Left lobe of liver (tissue), 2 donors: ENCODE data around the gene ZNF526. TPM values are rescaled to one million over a fixed set of nuclear protein-coding genes. Genes with fewer than 3 reads are reported as not detected.
"Not testable (repeated sequence)": the region's sequence is repeated elsewhere in the genome, so short reads cannot be mapped to it uniquely, and the experiment has no call there.

Experiments used
- ATAC-seq: fragments of 200-7000 bp; cut with Tn5 transposase; one replicate; pipeline ENCODE4 v1.9.1; 2020; ENCODE audit warnings: mild to moderate bottlenecking, moderate library complexity
- DNase-seq: peaks from one replicate; pipeline ENCODE4 v3.0.0-alpha.2; 2020; ENCODE audit warnings: low spot score
- total RNA-seq: library from RNA; stranded (reverse); gene quantifications from one replicate; pipeline ENCODE4 v1.2.1, GENCODE V29; 2021
- donor health status: DM: no; HTN: no; CAD: no; lungs with moderate emphysema.
- donor health status: DM: no; HTN: yes; CAD: no.

ZNF526 gene
- total RNA-seq, 1 donor from 2014 or later = 5.3 TPM

DNA sequence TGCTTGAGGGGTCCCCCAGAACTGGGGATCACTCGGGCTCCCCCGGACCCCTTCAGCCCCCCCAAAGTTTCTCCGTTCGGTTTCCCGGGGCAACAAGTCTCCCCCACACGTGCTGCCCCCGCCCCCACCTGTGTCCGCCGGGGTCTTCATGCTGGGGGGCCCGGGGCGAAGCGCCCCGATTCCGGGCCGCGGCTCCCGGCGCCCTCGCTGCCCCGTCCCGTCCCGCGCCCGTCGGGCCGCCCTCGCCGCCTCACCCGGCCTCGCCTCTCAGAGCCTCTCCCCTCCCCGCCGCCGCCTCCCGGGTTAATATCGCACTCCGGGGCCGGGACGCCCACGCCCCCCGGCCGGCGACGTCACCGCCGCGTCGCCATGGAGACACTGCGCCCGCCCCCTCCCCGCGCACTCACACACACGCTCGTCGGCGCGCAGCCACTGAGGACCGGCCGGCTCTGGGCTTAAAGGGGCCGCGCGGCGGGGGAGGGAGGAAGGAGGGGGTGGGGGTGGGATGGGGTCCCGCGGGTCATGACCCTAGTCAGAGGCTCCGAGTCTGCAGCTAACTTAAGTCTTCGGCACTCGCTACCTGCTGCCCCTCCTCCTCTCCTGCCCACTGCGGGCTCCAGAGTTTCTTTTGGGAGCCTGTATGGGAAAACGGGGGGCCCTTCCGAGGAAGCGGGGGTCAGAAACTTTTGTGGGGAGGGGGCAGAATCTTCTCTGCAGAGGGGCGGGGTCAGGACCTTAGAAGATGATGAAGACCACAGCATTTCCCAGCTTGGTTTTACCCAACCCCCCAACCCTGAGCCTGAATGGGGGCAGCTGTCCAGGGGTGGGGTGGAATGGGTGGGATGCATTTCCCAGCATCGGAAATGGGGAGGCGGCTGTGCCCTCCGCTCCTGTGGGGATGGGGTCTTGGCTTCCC, 35.0 kb downstream of the ZNF526 start, which contains the start of gene ERF:
TSS of gene ERF (minus strand) at position 279 of the 916 bp plus-strand sequence. CDS start at position 150, 129 bp downstream.
- peak; percentile 97 for DNase-seq
- peak; percentile 82 for ATAC-seq

DNA sequence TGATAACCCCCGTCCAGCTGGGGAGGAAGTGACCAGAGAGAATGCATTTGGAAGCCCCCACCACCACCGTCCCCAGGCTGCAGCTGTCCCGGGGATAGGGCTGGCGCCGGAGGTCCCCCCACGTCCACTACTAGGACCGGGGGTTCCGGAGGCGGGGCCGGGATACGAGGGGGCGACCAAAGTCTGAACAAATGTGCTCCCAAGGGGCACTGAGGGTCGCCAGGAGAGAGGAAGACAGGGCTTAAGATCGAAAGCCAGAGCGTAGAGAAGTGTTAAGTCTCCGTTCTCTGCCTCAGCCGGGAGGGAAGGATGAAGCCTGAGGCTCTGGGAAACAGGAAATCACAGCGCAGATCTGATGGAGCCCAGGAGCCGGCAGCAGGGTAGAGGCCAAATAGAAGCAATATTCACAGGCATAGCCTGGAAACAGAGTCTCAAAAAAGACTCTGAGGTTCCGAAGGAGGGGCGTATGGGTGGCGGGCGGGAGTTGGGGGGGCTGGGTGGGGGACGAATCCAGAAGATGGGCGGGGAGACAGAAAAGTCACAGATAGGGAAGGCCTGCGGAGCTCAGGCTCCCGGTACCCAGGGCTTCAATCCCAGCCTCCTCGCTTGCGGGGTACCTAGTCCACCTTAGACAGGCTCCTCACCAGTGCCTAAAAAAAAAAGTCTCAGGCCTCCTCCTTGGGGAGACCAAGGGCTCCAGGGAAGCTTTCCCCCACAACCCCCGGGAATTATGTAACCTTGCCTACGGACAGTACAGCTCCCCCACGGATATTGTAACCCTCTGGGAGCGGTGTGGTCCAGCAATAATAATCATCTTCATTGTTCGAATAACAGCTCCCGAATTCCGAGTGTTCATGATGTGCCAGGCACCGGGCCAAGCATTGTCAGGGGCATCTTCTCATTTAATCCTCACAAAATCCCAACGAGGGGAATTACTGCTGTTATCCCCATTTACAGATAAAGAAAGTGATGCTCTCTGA, 35.9 kb downstream of the ZNF526 start:
- DNase-seq = no peak
- no peak for ATAC-seq

DNA sequence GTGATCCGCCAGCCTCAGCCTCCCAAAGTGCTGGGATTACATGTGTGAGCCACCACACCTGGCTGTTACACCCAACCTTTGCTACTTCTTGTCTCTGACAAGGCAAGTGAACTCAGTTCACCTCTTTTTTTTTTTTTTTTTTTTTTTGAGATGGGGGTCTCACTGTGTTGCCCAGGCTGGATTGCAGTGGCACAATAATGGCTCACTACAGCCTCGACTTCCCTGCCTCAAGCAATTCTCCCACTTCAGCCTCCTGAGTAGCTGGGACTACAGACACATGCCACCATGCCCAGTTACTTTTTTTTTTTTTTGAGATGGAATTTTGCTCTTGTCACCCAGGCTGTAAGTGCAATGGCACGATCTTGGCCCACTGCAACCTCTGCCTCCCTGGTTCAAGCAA, 37.7 kb downstream of the ZNF526 start:
- DNase-seq, ATAC-seq: not testable (repeated sequence)

DNA sequence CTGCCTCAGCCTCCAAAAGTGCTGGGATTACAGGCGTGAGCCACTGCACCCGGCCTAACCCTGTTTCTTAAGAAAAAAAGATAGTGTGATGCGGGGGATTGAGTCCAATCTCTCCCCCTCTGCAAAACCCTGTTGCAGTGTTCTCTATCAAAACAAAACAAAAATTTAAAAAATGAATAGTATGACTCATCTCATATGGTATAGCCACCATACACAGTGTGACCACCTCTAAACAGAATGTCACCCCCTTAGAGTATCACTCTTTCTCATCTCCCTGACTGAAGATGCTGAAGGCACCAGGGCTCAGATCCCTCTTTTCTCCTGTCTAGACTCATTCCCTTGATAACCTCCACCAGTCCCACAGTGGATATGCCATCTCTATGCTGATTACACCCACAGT, 41.7 kb downstream of the ZNF526 start:
- ATAC-seq (no peak), DNase-seq (no peak)

DNA sequence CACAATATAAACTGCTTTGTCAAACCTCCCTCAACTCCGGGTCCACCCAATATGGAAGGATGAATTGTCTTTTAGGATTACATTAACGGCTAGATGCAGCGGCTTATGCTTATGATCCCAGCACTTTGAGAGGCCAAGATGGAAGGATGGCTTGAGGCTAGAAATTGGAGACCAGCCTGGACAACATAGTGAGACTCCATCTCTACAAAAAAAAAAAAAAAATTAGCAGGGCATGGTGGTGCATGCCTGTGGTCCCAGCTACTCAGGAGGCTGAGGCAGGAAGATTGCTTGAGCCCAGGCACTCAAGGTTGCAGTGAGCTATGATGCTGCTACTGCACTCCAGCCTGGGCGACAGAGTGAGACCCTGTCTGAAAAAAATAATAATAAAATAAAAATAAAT, 46.0 kb downstream of the ZNF526 start:
- not testable (repeated sequence) for ATAC-seq, DNase-seq

DNA sequence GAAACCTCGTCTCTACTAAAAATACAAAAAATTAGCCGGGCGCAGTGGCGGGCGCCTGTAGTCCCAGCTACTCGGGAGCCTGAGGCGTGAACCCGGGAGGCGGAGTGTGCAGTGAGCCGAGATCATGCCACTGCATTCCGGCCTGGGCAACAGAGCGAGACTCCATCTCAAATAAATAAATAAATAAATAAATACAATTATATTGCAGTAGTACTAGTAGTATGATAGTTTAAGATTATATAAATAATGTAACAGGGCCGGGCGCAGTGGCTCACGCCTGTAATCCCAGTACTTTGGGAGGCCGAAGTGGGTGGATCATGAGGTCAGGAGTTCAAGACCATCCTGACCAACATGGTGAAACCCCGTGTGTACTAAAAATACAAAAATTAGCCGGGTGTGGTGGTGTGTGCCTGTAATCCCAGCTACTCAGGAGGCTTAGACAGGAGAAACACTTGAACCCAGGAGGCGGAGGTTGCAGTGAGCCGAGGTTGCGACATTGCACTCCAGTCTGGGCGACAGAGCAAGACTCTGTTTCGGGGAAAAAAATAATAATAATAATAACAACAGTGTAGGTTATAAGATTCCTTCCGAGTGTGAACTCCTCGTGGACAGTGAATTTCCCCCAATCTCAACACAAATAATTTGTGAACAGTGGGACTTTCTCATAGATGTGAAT, 47.0 kb downstream of the ZNF526 start:
- DNase-seq, ATAC-seq: not testable (repeated sequence)

DNA sequence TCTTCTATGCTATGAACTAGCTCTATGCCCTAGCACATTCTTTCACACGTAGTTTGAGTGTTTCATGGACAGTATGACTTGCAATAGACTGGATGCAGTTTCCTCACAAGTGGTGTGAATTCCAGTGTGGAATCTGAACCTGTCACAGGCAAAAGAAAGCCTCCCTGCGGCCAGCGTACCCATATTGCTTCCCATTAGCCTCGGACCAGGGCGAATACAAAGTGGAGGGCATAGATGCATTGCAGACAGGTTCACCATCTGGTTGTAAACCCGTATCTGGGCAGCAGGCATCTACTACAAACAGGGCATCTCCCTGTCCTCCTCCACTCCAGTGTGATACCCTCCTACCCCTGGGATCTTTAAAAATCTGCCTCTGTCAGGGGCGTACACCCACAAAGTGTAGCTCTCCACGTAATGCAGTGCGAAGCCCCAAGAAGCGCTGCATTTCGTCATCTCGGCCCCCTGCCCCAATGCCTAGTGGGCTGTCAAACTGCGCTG, 47.6 kb downstream of the ZNF526 start:
- ATAC-seq (no peak), DNase-seq (no peak)

DNA sequence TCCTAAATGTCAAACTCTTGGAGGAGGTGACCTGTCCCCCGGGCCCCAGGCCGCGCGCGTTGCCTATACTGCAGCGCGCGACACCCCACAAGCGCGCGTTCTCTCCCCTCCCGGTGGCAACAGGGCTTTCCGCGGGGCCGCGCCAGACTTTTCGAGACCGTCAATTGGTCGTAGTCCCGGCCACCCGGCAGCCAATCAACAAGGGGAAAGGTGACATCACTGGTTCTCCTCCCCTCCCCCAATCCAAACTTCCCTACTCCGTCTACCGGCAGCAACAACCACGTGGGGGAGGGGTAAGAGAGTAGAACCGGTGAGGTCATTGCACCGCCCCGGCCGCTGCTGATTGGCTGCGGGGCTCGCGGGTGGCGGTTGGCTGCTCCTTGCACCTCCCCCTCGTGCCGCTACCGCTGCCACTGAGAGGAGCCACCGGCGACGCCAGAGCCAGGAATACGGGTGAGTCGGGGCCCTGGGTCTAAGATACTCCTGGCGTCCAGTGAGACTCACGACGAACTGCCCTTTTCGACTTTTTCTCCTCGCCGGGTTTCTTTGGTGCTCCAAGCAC, 48.1 kb downstream of the ZNF526 start:
- peak; percentile 99 for DNase-seq
- ATAC-seq = peak; percentile 74

DNA sequence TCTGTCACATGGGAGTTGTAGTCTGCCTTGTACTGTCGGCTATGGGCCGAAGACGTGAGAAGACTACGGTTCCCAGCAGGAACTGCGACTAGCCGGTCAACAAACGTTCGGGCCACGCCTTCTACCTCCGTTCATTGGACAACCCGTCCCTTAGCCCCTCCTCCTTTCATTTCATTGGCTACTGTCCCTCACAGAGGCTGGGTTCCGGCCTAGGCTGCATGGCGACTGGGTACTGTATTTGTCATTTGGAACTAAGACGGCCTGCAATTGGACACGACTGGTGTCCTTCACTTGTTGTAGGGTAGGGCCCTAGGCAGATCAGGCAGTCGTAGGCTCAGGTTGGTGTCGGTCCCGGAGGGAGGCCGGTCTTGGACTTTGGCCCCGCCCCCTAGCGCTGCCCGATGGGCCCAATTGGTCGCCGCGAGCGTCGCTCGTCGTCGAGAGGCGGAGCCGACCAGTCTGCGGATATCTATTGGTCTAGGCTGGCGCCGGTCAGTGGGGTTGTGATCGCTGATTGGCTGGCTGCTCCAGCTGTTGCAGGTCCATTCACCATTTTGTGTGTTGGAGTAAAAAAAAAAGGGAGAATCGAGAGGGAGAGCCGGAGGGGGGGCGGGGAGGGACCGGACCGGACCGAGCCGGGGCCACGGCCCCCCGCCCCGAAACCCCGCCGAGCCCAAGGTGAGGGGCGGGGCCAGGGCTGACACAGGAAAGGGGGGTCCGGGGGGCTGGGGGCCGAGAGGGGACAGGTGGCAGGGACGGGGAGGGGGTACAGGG, 48.8 kb downstream of the ZNF526 start, which contains the start of gene CIC:
TSS of gene CIC (plus strand) at position 549 of the 774 bp plus-strand sequence. CDS start 2,532 bp downstream, outside the sequence.
- peak; percentile 78 for ATAC-seq
- peak; percentile 100 for DNase-seq

DNA sequence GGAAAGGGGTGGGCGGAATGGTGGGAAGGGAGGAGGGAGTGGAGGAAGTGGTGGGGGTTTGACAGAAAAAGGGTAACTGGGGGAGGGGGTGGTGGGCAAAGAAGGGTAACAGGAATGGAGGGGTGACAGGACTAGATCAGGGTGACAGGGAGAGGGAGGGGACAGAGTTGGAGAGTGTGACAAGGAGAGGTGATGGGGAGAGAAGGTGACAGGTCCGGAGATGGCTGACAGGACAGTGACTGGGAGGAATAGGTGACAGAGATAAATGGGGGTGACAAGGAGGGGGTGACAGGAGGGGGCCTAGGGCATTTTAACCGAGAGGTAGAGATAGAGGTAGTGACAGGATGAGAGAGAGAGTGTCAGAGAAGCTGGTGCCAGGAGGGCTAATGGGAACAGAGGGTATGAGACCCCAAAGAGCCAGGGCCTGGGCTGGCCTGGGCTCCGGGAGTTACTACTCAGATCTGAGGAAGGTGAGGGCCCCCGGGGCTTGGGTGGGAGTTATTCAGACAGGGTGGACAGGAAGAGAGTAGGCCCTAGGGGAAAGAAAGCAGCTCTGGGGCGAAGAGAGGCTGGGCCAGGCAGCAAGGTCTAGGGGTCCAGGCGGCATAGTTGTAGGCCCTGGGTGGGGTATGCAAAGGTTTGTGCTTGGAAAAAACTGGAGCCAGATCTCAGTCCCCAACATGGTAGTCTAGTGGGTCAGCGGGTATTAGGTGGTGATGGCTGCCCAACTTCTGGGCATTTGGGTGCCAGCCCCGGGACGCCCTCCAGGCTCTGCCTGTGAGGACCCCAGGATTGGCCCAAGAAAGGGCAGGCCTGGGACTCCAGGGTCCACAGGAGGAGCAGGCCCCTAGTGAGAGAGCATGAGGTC, 49.6 kb downstream of the ZNF526 start:
- DNase-seq = peak; percentile 58

DNA sequence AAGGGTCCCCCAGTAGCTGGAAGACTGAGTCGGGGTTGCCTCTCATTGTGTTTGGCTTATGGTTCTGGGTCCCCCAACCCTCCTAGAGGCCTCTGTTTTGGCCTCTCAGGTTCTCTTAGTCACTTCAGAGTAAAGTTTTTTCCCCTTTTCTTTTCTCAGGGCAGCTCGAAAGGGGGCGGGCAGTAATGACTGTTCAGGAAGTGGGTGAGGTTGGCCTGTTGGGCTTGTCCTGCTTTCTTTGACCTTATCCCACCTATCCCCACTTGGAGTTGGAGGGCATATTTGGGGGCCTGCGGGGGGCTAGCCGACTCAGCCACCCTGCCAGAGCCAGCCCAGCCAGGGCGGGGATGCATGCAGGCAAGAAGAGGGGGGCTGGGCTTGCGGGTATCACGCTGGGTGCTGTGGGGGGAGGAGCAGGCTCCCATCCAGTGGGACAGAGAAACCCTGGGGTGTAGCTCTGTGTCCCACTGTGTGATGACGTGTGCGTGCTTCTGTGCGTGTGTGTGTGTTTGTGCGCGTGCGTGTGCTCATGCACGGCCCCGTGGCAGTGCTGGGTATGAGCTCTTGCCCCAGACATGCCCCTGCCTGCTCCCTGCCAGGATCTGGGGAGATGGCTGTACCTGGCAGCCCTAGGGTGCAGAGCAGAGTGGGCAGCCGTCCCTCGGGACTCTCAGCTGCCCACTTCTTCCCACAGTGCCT, 50.4 kb downstream of the ZNF526 start:
- ATAC-seq (peak; percentile 17), DNase-seq (peak; percentile 77)

More for the DNA sequence above, 49.6 kb downstream of the ZNF526 start:
- ATAC-seq = no peak

DNA sequence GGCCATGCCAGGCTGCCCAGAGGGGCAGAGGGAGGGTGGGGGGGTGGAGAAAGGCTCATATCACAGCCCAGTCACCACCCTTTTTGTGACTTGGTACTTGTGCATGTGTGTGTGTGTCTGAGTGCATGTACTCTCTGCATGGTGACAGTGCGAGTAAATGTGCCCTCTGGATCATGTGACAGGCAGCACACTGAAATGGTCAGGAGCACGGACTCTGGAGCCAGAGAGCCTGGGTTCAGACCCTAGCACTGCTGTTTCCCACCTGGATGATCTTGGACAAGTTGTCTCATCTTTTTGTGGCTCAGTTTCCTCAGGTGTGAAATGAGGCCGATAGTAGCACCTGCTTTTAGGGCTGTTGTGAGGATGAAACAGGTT, 50.9 kb downstream of the ZNF526 start:
- DNase-seq (peak; percentile 76), ATAC-seq (peak; percentile 3)

DNA sequence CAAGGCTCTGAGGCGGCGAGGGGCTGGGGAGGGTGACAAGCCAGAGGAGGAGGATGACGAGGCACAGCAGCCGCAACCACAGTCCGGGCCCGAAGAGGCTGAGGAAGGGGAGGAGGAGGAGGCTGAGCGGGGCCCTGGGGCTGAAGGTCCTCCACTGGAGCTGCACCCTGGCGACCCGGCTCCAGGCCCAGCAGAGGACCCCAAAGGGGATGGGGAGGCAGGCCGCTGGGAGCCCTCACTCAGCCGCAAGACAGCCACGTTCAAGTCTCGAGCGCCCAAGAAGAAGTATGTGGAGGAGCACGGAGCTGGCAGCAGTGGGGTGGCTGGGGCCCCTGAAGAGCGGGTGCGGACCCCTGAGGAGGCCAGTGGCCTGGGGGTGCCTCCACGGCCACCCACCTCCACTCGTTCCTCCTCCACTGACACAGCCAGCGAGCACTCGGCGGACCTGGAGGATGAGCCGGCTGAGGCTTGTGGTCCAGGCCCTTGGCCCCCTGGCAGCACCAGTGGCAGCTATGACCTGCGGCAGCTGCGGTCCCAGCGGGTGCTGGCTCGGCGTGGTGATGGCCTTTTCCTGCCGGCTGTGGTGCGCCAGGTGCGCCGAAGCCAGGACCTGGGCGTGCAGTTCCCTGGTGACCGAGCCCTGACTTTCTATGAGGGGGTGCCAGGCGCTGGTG, 51.9 kb downstream of the ZNF526 start:
- ATAC-seq (no peak), DNase-seq (no peak)

DNA sequence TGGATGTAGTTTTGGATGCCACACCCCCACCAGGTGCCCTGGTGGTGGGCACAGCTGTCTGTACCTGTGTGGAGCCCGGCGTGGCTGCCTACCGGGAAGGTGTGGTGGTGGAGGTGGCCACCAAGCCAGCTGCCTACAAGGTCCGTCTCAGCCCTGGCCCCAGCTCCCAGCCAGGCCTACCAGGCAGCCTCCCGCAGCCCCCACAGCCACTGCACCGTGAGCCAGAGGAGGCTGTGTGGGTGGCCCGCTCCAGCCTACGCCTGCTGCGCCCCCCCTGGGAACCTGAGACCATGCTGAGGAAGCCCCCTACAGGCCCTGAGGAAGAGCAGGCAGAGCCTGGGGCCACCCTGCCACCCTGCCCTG, 52.4 kb downstream of the ZNF526 start:
- ATAC-seq = no peak
- DNase-seq = no peak

DNA sequence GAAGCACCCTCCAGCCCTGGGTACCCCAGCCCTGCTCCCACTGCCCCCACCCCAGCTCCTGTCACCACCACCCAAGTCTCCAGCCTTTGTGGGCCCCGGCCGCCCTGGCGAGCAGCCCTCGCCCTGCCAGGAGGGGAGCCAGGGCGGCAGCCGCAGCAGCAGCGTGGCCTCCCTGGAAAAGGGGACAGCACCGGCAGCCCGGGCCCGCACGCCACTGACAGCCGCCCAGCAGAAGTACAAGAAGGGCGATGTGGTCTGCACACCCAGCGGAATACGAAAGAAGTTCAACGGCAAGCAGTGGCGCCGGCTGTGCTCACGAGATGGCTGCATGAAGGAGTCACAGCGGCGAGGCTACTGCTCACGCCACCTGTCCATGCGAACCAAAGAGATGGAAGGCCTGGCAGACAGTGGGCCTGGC, 52.9 kb downstream of the ZNF526 start:
- no peak for ATAC-seq
- DNase-seq = no peak

DNA sequence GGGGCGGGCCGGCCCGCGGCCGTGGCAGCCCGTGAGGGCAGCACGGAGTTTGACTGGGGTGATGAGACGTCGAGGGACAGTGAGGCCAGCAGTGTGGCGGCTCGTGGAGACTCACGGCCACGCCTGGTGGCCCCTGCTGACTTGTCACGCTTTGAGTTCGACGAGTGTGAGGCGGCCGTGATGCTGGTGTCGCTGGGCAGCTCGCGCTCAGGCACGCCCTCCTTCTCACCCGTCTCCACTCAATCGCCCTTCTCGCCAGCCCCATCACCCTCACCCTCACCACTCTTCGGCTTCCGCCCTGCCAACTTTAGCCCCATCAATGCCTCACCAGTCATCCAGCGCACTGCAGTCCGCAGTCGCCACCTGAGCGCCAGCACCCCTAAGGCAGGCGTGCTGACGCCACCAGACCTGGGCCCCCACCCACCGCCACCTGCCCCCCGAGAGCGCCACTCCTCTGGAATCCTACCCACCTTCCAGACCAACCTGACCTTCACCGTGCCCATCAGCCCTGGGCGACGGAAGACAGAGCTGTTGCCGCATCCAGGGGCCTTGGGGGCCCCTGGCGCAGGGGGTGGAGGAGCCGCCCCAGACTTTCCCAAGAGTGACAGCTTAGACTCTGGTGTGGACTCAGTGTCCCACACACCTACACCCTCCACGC, 53.4 kb downstream of the ZNF526 start:
- ATAC-seq (no peak), DNase-seq (no peak)
